Bronchus fibroblast of lung (primary cell): ENCODE results near the gene MYO7B. TPM values are rescaled to one million over a fixed set of nuclear protein-coding genes. Genes with fewer than 3 reads are reported as not detected.

Experiments
- total RNA-seq: library from RNA; depleted of rRNA; stranded (reverse); fragments of >200 nt; gene quantifications from 2 replicates; pipeline ENCODE4 v1.2.3, GENCODE V29; 2015

Gene MYO7B
- under 0.01 TPM in 1 of 2 replicates, not detected in the other for total RNA-seq

DNA sequence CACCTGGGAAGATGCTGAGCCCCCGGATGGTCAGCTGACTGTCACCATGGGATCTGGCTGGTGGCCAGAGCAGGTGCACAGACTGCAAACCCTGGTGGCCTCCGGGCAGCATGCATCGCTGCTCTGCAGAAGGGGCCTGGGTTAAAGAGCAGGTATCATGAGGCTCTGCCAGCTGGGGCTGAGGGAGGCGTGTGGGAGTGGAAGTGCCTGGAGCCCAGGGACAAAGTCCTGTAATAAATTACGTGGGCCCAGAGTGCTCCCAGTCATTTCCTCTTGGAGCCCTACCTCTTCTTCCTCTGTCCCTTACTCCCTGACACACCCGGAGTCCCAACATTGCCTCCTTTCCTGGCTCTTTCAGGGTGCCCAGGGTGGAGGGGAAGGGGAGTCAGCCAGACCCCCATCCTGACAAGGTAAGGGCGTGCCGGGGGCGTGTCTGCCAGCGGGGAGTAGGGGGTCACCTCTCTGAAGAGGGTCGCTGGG is at the start of gene MYO7B:
MYO7B (plus strand) TSS at position 262 of the 480 bp plus-strand sequence. CDS start 24,040 bp downstream, outside the sequence.

DNA sequence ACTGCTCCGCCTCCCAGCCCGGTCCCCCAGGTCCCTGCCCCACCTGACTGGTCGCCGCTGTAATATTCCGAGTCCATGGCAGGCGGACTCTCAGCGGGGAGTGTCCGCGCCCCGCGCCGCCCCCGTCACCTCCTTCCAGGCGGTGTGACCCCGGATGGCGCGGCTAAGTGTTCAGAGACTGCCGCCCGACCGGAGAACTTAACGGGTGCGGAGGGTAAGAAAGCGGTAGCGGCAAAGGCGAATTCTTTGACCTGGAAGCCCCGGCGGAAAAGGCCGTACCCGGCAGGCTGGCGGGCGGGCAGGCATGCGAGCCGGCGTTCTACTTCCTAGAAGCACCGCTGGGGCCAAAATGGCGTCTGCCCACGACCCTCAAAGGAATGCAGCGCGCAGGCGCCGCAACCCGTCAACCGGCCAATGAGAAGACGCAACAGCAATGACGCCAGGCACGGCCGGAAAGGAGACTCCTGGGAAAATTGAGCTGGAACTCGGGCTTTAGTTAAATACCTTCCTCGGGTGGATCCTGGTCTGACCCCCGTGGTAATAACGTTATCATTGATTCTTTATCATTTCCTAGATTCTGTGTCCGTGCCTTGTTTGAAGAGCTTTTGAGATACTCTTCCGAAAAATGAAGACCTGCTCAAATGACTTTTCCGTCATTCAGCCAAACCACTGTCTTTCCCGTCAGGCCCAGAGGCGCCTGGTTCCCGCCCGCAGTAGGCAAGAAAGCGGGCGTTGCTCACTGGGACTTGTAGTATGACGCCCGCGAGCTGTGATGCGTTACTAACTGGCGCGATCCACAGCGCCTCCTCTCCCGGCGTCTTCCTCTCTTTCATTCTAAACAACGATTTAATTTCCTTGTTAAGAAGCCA is 9.1 kb upstream of the MYO7B start, which contains the start of gene IWS1:
IWS1 (minus strand) TSS at position 358 of the 869 bp plus-strand sequence; CDS start at position 77, 281 bp downstream.

DNA sequence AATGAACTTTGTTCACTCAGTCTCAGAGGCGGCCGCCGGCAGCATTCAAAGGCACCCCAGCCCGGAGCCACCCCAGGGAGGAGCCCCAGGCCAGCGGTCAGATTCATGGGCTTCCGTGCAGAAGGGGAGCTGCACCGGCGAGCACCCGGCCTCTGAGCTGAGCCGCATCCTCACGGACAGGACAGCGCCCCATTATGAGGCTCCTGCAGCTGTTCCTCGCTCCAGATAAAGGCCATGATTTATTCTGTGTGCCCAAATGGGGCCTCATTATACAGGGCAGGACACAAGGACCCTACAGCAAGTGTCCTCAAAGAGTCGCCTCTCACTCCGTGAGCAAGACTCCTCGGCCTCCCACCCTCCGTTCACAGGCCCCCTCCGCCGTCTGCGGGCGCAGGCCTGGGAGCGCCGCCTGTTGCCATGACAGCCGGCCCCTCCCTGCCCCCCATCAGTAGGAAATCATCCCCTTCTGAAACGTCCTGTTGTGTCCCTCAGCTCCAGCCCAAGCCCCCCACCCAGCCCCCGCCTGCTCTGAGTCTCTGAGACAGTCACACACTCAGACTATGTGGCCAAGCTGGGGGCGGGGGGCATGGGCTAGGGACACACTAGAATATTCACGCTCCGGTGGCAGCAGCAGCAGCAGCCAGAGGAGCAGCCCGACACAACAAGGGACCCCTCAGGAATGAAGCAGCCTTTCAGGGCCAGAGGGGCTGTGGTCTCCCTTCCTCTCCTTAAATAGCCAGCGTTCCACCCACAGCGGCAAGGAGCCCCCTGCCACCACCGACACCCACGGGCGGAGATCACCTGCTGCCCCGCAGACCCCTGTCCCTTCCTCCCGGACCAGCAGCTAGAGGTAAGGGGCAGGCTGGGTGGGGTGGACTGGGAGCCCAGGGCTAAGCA is 110.2 kb downstream of the MYO7B start, which contains the start of gene GPR17:
GPR17 (plus strand) TSS at position 759 of the 897 bp plus-strand sequence. CDS start 4,583 bp downstream, outside the sequence.

DNA sequence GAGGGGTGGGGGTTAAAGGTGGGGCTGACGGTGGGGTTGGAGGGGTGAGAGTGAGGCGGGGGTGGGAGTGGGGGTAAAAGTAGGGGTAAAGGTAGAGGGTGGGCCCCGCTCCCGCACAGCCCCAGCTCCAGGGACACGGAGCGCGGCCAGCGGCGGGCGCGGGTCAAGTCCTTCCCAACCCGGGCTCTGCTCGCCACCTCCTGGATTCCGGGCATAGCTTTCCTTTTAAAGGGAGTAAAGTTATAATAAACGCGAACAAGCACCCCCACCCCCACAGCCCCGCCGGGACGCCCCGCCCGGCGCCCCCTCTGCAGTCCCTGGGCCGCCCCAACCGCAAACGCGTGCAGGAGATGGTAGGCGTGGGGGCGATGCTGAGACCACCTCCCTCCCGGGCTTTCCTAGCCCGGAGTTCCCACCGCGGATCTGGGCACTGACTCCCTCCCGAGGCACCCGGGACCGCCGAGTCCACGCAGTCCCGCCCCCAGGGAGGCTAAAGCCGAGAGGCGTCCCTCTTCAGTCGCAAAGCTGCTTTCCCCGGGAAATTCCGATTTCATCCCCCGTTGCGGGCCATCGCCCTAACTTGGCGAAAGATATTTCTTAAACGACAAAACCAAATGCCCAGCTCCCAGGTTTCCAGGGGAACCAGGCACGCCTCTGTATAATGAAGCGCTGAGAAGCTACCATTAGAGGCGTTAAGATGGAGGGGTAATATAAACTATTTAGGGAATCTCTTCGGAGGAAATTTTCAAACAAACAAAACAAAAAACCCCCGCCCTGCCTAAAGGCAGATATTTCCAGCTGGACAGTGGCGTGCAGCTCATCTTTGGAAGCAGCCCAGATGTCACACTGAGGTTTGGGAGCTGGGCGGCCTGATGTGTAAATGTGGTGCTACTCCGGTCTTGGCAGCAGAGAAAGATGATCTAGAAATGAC is 140.1 kb downstream of the MYO7B start, which contains the start of gene LIMS2:
LIMS2 (minus strand) TSS at position 200 of the 931 bp plus-strand sequence. CDS start 506 bp downstream, outside the sequence.

Other genes with a start within 250 kb of the MYO7B start
- gene ERCC3, start 241.5 kb upstream of the MYO7B start, total RNA-seq: 27.2 and 29.0 TPM in 2 replicates
- 10.9 and 11.9 TPM in 2 replicates for gene MAP3K2, start 147.7 kb upstream of the MYO7B start, total RNA-seq
- gene PROC, start 117.3 kb upstream of the MYO7B start, total RNA-seq: not detected in 2 replicates
- 27.6 and 32.1 TPM in 2 replicates for gene IWS1, start 9.2 kb upstream of the MYO7B start, total RNA-seq
- gene GPR17, start 110.5 kb downstream of the MYO7B start, total RNA-seq: not detected in 2 replicates
- gene LIMS2, start 139.8 kb downstream of the MYO7B start, total RNA-seq: 0.30 and 0.84 TPM in 2 replicates
- gene SFT2D3, start 165.8 kb downstream of the MYO7B start, total RNA-seq: 3.7 and 5.0 TPM in 2 replicates